Measurements from ENCODE around the gene NUDT1. TPM values are rescaled to one million over a fixed set of nuclear protein-coding genes. Genes with fewer than 3 reads are reported as not detected.

NUDT1 gene
- total RNA-seq, 2 donors from 2014 or later, result 12.2 to 14.2 TPM

GRCh38 chr7:2209146-2209960, 32.7 kb upstream of the NUDT1 start:
- TF ChIP-seq CTCF (IDR thresholded peaks at IDR 0.05), result peak; percentile 74 to 84
- peak; percentile 66 for DNase-seq (ENCODE audit: low spot score)
- H3K4me3 ChIP-seq, result no peak overlapping the region
- H3K4me1 ChIP-seq, result peaks cover 0 to 8% of the 10 kb centered on the region in 2 donors
- peaks cover 26% of the 10 kb centered on the region for H3K36me3 ChIP-seq
- no peak overlapping the region for H3K27ac ChIP-seq
- no peaks in the 10 kb centered on the region for H3K27me3 ChIP-seq
- no peaks in the 10 kb centered on the region for H3K9me3 ChIP-seq

DNA sequence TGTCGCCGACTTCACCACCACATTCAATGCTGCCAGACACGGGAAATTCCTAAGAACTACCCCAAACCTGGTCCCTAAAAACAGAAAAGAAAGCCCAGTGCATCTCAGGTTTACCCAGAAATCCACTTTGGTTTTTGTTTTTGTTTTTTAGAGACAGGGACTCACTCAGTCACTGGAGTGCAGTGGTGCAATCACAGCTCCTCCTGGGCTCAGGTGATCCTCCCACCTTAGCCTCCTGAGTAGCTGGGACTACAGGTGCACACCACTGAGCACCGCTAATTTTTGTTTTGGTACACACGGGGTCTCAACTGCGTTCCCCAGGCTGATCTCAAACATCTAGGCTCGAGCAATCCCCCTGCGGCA, 32.1 kb upstream of the NUDT1 start:
- Histone ChIP-seq H3K27me3 (no peaks in the 10 kb centered on the region), H3K9me3 (no peaks in the 10 kb centered on the region), H3K27ac (no peak overlapping the region), H3K4me1 (peaks cover 0 to 11% of the 10 kb centered on the region in 2 donors), H3K36me3 (peaks cover 32% of the 10 kb centered on the region), H3K4me3 (no peak overlapping the region)
- no peak for TF ChIP-seq CTCF (IDR thresholded peaks at IDR 0.05)
- DNase-seq (ENCODE audit: low spot score), result no peak

DNA sequence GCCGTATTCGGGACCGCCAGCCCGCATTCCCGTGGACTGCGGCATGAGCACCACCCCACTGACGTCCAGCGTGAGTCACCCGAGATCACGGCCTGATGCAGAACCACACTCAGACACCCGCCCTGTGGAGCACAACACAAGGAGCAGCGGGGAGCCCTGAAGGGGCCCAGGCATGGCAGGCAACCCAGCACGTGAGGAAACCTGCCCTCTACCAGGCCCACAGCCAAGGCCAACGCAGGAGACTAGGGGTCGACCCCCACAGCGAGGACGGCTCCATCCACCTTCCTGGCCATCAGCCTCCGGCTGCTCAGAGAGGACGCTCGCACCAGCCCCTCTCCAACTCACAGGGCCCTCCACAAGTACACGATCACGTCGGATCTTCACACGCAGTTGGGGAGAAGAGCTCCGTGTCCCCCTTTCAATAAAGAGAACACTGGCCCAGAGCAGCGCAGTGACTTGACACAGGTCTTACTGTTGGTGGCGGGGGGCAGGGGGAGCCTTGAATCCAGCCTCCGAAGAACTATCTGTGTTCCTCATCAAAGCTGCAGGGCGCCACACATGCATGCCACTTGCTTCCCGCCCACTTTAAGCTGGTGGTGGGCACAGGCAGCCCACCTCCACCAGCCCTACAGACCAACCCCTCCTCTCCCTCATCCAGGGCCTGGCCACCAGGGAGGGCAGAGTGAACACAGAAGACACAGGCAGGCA, 31.3 kb upstream of the NUDT1 start:
- H3K4me1 ChIP-seq, result peaks cover 0 to 11% of the 10 kb centered on the region in 2 donors
- no peak for TF ChIP-seq CTCF (IDR thresholded peaks at IDR 0.05)
- no peaks in the 10 kb centered on the region for H3K27me3 ChIP-seq
- no peak overlapping the region for H3K4me3 ChIP-seq
- no peak for DNase-seq (ENCODE audit: low spot score)
- H3K27ac ChIP-seq, result no peak overlapping the region
- peaks cover 36% of the 10 kb centered on the region for H3K36me3 ChIP-seq
- no peaks in the 10 kb centered on the region for H3K9me3 ChIP-seq

- DNase-seq (ENCODE audit: low spot score), result no peak
These were observed 30.7 kb upstream of the NUDT1 start for GRCh38 chr7:2211259-2211880.

GRCh38 chr7:2211926-2212325, 30.1 kb upstream of the NUDT1 start:
- Histone ChIP-seq H3K36me3 (peaks cover 48% of the 10 kb centered on the region), H3K27me3 (no peaks in the 10 kb centered on the region), H3K4me3 (no peak overlapping the region), H3K4me1 (peaks cover 0 to 11% of the 10 kb centered on the region in 2 donors), H3K27ac (no peak overlapping the region), H3K9me3 (no peaks in the 10 kb centered on the region)
- DNase-seq (ENCODE audit: low spot score), result no peak
- no peak for TF ChIP-seq CTCF (IDR thresholded peaks at IDR 0.05)

More at GRCh38 chr7:2211259-2211880, 30.7 kb upstream of the NUDT1 start:
- Histone ChIP-seq H3K27ac (no peak overlapping the region), H3K36me3 (peaks cover 42% of the 10 kb centered on the region), H3K4me1 (peaks cover 0 to 11% of the 10 kb centered on the region in 2 donors), H3K27me3 (no peaks in the 10 kb centered on the region), H3K9me3 (no peaks in the 10 kb centered on the region), H3K4me3 (no peak overlapping the region)
- no peak for TF ChIP-seq CTCF (IDR thresholded peaks at IDR 0.05)

Data from right atrium auricular region (tissue), 2 donors.